Measurements from ENCODE around the gene SHC2. TPM values are rescaled to one million over a fixed set of nuclear protein-coding genes. Genes with fewer than 3 reads are reported as not detected.

Gene SHC2
- total and polyA plus RNA-seq, 9 of the 15 experiments (the other 6 are each of a cell fraction or from before 2014, with no cell fraction given), result 0.14 to 0.36 (median 0.17) TPM; not detected in 5

GRCh38 chr19:422213-422916 is 38.5 kb downstream of the SHC2 start (continued):
- TF ChIP-seq ZSCAN32 (CRISPR knock-in tag; IDR thresholded peaks at IDR 0.05), result no peak

- in situ Hi-C loops (cut with MboI) (no loop called here), intact Hi-C loops (cut with micrococcal nuclease) (no loop called here)
- ChIA-PET CTCF (ENCODE audit: low intra/inter-chr PET ratio) (no interaction called here), POLR2A (interaction anchor here (0.9 kb wide), 1 partner anchor 14 kb away, joined by 5 read pairs; no protein-coding TSS in a partner anchor)
- no peak overlapping the region for H3K9ac ChIP-seq (ENCODE audit: insufficient read depth in 1 of 2, low read depth in 2 of 2, low read length in 2 of 2)
- no peaks in the 10 kb centered on the region for H3K9me1 ChIP-seq (ENCODE audit: control insufficient read depth, insufficient read depth, low read length)
- ATAC-seq, result no peak
- no peak for TF ChIP-seq FIP1L1 (IDR thresholded peaks at IDR 0.05; ENCODE audit: low read depth, low read length, poor library complexity, severe bottlenecking)
- TF ChIP-seq DEAF1 (CRISPR knock-in tag; IDR thresholded peaks at IDR 0.05), result no peak
- 0 out of 2 replicates have a peak, but pooled peaks have one; percentile 21 for TF ChIP-seq EZH2 (IDR thresholded peaks at IDR 0.05; ENCODE audit: borderline replicate concordance, low read depth, low read length)
- TF ChIP-seq NCOR1 (IDR thresholded peaks at IDR 0.05), result no peak
- no peak for TF ChIP-seq GTF2E2 (tag; IDR thresholded peaks at IDR 0.05)
- no peak for TF ChIP-seq ZBTB1 (CRISPR knock-in tag; IDR thresholded peaks at IDR 0.05; ENCODE audit: borderline replicate concordance, low read depth)
- TF ChIP-seq ZHX1 (conservative IDR thresholded peaks at IDR 0.05; ENCODE audit: low read length), result no peak
- no peaks in the 10 kb centered on the region for H3K79me2 ChIP-seq (ENCODE audit: control insufficient read depth, insufficient read depth, low read length)
- H3K4me3 ChIP-seq, result no peak overlapping the region
- peaks cover 18% of the 10 kb centered on the region; the same call in 1 of the 2 replicates for H4K20me1 ChIP-seq (replicated peaks; ENCODE audit: control insufficient read depth, insufficient read depth, low read length)
- H3K27ac ChIP-seq (ENCODE audit: extremely low read depth, low read depth, low read length), result no peak overlapping the region
- H3K36me3 ChIP-seq (ENCODE audit: control insufficient read depth, insufficient read depth, low read length), result no peaks in the 10 kb centered on the region
- no peaks in the 10 kb centered on the region for H3K9me3 ChIP-seq (replicated peaks; ENCODE audit: control insufficient read depth, insufficient read depth, low read depth, low read length)
- no peak for DNase-seq (ENCODE audit: extremely low read depth in 1 of 4, low spot score in 3 of 4)
- no peak for FAIRE-seq
- BruUV-seq (replicated peaks), result no TSS peak
- H2AFZ ChIP-seq (ENCODE audit: low read depth, low read length), result no peak overlapping the region
- H3K27me3 ChIP-seq (ENCODE audit: control insufficient read depth in 2 of 2, insufficient read depth in 2 of 2, low read length in 2 of 2), result peaks cover 40 to 82% of the 10 kb centered on the region in 2 experiments; a peak in 4 of 5 replicates
- 17% methylated on average over 31 of the region's 31 CpGs for WGBS (ENCODE audit: insufficient coverage, low coverage, missing lambda C conversion rate)
- peaks cover 0 to 35% of the 10 kb centered on the region in 2 experiments; a peak in 2 of 5 replicates for H3K4me1 ChIP-seq (replicated peaks in 1 of 2; ENCODE audit: control insufficient read depth in 2 of 2, insufficient read depth in 2 of 2, low read length in 2 of 2)
- no peak overlapping the region for H3K4me2 ChIP-seq (ENCODE audit: insufficient read depth, low read length)
Observed at GRCh38 chr19:419721-420515, 40.9 kb downstream of the SHC2 start.

Measured in K562 (cell line).